ENCODE measurements around the gene SCUBE3. TPM values are rescaled to one million over a fixed set of nuclear protein-coding genes. Genes with fewer than 3 reads are reported as not detected.

The SCUBE3 gene
- total and polyA plus RNA-seq, 2 of the 4 experiments (the other 2 are of a cell fraction) = 19.9 to 45.5 TPM

GRCh38 chr6:35218021-35218420 lies 4.3 kb downstream of the SCUBE3 start:
- 27% methylated on average over 3 of the region's 4 CpGs; no CpG with 5 or more reads in 1 of the 2 experiments for WGBS, 2 experiments (ENCODE audit: extremely low coverage in 2 of 2, insufficient read length in 1 of 2)
- Histone ChIP-seq H3K23ac (ENCODE audit: low read depth, low read length) (peak overlapping the region; percentile 67; the same call in 1 of the 2 replicates), H3K4me2 (ENCODE audit: low read depth, low read length) (no peak overlapping the region; the same call in 1 of the 2 replicates), H2AK5ac (ENCODE audit: low read depth, low read length) (peak overlapping the region; percentile 33; the same call in 1 of the 2 replicates), H3K9ac (ENCODE audit: low read depth, low read length) (no peak overlapping the region), H3K4me3 (ENCODE audit: insufficient read depth, low read depth, low read length) (no peak overlapping the region), H3K27me3 (ENCODE audit: control insufficient read depth, insufficient read depth, low read length) (peaks cover 4% of the 10 kb centered on the region; the same call in 1 of the 2 replicates), H3K18ac (ENCODE audit: low read depth, low read length) (no peak overlapping the region), H4K5ac (ENCODE audit: low read depth, low read length) (no peak overlapping the region), H3K4ac (ENCODE audit: low read depth, low read length) (no peak overlapping the region; the same call in 1 of the 2 replicates), H2AFZ (replicated peaks; ENCODE audit: low read length, poor library complexity) (no peak overlapping the region), H3K14ac (replicated peaks; ENCODE audit: low read depth, low read length) (peak overlapping the region; percentile 76), H4K91ac (ENCODE audit: insufficient read depth, low read depth, low read length) (no peak overlapping the region), H3K36me3 (ENCODE audit: control insufficient read depth, insufficient read depth, low read length) (no peaks in the 10 kb centered on the region), H3K27ac (ENCODE audit: insufficient read depth, low read length) (peak overlapping the region; percentile 27; the same call in 1 of the 2 replicates), H2BK5ac (ENCODE audit: low read depth, low read length, poor library complexity, severe bottlenecking) (no peak overlapping the region), H2BK120ac (ENCODE audit: low read depth, low read length) (0 out of 2 replicates have a peak overlapping the region, but pooled peaks have one; percentile 10), H4K20me1 (ENCODE audit: insufficient read depth, low read length) (peaks cover 18% of the 10 kb centered on the region), H3K56ac (ENCODE audit: extremely low read depth, insufficient read depth, low read length) (no peak overlapping the region), H4K8ac (ENCODE audit: low read depth in 2 of 2, low read length in 2 of 2) (0 out of 4 replicates have a peak overlapping the region, but pooled peaks of 1 of the 2 experiments have one; percentile 22), H2BK20ac (ENCODE audit: low read depth, low read length) (no peak overlapping the region), H3K79me1 (ENCODE audit: low read depth in 1 of 2, low read length in 2 of 2) (peaks cover 5 to 25% of the 10 kb centered on the region in 2 experiments; a peak in 2 of 4 replicates), H3K9me3 (ENCODE audit: control insufficient read depth, insufficient read depth, low read length) (no peaks in the 10 kb centered on the region), H2AK9ac (replicated peaks; ENCODE audit: low read depth, low read length, poor library complexity) (peak overlapping the region; percentile 31), H3K9me1 (ENCODE audit: insufficient read depth, low read length) (peaks cover 22% of the 10 kb centered on the region; the same call in 1 of the 2 replicates), H3K4me1 (ENCODE audit: control insufficient read depth, insufficient read depth, low read length) (peaks cover 34% of the 10 kb centered on the region), H2BK15ac (ENCODE audit: low read depth, low read length) (no peak overlapping the region)
- TF ChIP-seq CHD1 (IDR thresholded peaks at IDR 0.05; ENCODE audit: low read depth, low read length) (no peak), RCOR1 (IDR thresholded peaks at IDR 0.05; ENCODE audit: insufficient replicate concordance, low read length) (no peak), RFX5 (IDR thresholded peaks at IDR 0.05; ENCODE audit: low read depth, low read length) (no peak), MAFK (IDR thresholded peaks at IDR 0.05; ENCODE audit: low read depth, low read length) (no peak), ELK1 (IDR thresholded peaks at IDR 0.05; ENCODE audit: borderline replicate concordance, low read depth, low read length) (no peak), BHLHE40 (IDR thresholded peaks at IDR 0.05; ENCODE audit: low read depth, low read length) (peak; percentile 62; the same call in 1 of the 2 replicates), USF2 (IDR thresholded peaks at IDR 0.05; ENCODE audit: low read depth, low read length) (no peak)
- intact Hi-C loops (cut with micrococcal nuclease) = no loop called here
- BruUV-seq (replicated peaks) = no TSS peak
- in situ Hi-C loops (cut with MboI; ENCODE audit: low sequenced_read_pairs) = no loop called here
- DNase-seq (peak; percentile 63), ATAC-seq (ENCODE audit: low read depth) (0 out of 2 replicates have a peak, but pooled peaks have one; percentile 2)
- ChIA-PET POLR2A (ENCODE audit: unreplicated experiment) (no interaction called here), CTCF (interaction anchor here (1.1 kb wide), 1 partner anchor 13 kb away, joined by 4 read pairs; no protein-coding TSS in a partner anchor)
- dilution Hi-C loops (cut with HindIII; ENCODE audit: low sequenced_read_pairs, unreplicated experiment) = no loop called here

Measured in IMR-90 (cell line).